ENCODE data around the gene CDH8.

DNA sequence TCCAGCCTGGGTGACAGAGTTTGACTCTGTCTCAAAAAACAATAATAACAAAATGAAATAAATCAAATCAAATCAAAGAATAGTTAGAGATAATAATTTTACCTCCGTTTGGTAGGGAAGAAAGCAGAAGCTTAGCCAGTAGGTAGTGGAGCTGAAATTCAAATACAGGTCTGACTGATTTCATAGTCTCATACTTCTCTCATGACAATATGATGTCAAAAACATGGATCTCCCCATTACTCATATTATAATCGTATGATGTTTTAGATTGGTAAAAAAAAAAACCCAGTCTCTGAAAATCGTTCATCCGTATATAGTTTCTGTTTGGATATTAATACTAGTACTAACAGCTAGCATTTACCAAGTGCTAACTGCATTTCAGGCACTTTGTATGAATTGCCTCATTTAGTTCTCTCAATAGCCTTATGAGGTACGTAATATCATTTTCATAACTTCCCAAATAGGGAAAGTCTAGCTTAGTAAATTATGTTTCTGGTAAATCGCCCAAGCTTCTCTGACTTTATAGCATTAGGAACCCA is 48.7 kb downstream of the CDH8 start:
- TF ChIP-seq CTCF (IDR thresholded peaks at IDR 0.05; ENCODE audit: insufficient read depth, low read length, poor library complexity, severe bottlenecking) (no peak), EZH2phosphoT487 (conservative IDR thresholded peaks at IDR 0.05; ENCODE audit: low read length) (no peak)
